Prostate gland (tissue), 2 donors: ENCODE results near the gene ZCRB1. TPM values are rescaled to one million over a fixed set of nuclear protein-coding genes. Genes with fewer than 3 reads are reported as not detected.

Source experiments
- DNase-seq: peaks from one replicate; pipeline ENCODE4 v3.0.0-alpha.2; 2019; ENCODE audit warnings: low spot score
- H3K27ac ChIP-seq, 2 donors: fragments of 200-600 bp; sonication (generic); 2 replicates each; pipeline ENCODE4 v1.5.1; 2017 to 2019
- H3K27me3 ChIP-seq: fragments of 200-600 bp; sonication (generic); replicated peaks from 2 replicates; pipeline ENCODE4 v1.5.1; 2019; ENCODE audit not compliant: insufficient read depth
- H3K36me3 ChIP-seq, 2 donors: fragments of 200-600 bp; sonication (generic); 1 replicate in 1 of 2; 2 replicates in 1 of 2; pipeline versions ENCODE4 v1.5.1 to v1.8.1; 2017 to 2019
- H3K4me1 ChIP-seq: fragments of 200-600 bp; sonication (generic); replicated peaks from 2 replicates; pipeline ENCODE4 v1.5.1; 2019
- H3K4me3 ChIP-seq, 2 donors: fragments of 200-600 bp; sonication (generic); 2 replicates each; pipeline ENCODE4 v1.5.1; 2017 to 2019
- H3K9me3 ChIP-seq: fragments of 200-600 bp; sonication (generic); 2 replicates; pipeline ENCODE4 v1.5.1; 2017
- POLR2A ChIP-seq: fragments of 450-650 bp; IDR thresholded peaks from one replicate; pipeline ENCODE4 v1.6.1; 2016; ENCODE audit warnings: antibody characterized with exemption, mild to moderate bottlenecking
- POLR2AphosphoS5 ChIP-seq: sonication (generic); formaldehyde crosslinking; IDR thresholded peaks from one replicate; pipeline ENCODE4 v1.6.1; 2017; ENCODE audit warnings: antibody characterized with exemption
- WGBS: methylation state at CpG from one replicate; pipeline ENCODE4 v1.1.5; 2018; 5-methylcytosine and 5-hydroxymethylcytosine counted together
- intact Hi-C: fragments of 100-400 bp; cut with DNase I; formaldehyde crosslinking; loops from one replicate; pipeline ENCODE4 v1.14.2; 2022
- total RNA-seq, 2 donors: library from RNA; depleted of rRNA; stranded (reverse); fragments of >200 nt; gene quantifications; one replicate each; pipeline ENCODE4 v1.1.0, GENCODE V29; 2016
- TF ChIP-seq, protein P1 (sequence below), 4 experiments: fragments of 200-600 bp in 2 of 4; fragments of 450-650 bp in 2 of 4; sonication (generic) in 2 of 4; IDR thresholded peaks; 1 replicate in 3 of 4; 2 replicates in 1 of 4; pipeline ENCODE4 v1.5.1; 2016 to 2019; ENCODE audit warnings: antibody characterized with exemption in 4 of 4, mild to moderate bottlenecking in 2 of 4, moderate library complexity in 2 of 4

ZCRB1 gene
- total RNA-seq, 2 donors from 2014 or later, result 31.4 to 49.7 TPM

DNA sequence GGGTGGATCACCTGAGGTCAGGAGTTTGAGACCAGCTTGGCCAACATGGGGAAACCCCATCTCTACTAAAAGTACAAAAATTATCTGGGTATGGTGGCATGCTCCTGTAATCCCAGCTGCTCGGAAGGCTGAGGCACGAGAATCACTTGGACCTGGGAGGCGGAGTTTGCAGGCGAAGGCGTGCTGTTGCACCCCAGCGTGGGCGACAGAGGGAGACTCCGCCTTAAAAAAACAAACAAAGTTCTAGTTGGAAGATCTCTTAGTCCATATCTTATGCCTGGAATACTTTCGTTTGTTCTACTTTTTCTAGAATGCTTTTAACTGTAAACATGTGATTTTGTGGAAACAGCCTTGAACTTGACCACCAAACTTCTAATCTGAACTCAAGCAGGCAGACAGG is 38.8 kb upstream of the ZCRB1 start:
- Histone ChIP-seq H3K4me1 (no peaks in the 10 kb centered on the region), H3K36me3 (no peaks in the 10 kb centered on the region), H3K27me3 (no peaks in the 10 kb centered on the region), H3K27ac (no peak overlapping the region), H3K4me3 (no peak overlapping the region), H3K9me3 (no peaks in the 10 kb centered on the region)
- TF ChIP-seq, protein P1, sequence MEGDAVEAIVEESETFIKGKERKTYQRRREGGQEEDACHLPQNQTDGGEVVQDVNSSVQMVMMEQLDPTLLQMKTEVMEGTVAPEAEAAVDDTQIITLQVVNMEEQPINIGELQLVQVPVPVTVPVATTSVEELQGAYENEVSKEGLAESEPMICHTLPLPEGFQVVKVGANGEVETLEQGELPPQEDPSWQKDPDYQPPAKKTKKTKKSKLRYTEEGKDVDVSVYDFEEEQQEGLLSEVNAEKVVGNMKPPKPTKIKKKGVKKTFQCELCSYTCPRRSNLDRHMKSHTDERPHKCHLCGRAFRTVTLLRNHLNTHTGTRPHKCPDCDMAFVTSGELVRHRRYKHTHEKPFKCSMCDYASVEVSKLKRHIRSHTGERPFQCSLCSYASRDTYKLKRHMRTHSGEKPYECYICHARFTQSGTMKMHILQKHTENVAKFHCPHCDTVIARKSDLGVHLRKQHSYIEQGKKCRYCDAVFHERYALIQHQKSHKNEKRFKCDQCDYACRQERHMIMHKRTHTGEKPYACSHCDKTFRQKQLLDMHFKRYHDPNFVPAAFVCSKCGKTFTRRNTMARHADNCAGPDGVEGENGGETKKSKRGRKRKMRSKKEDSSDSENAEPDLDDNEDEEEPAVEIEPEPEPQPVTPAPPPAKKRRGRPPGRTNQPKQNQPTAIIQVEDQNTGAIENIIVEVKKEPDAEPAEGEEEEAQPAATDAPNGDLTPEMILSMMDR (IDR thresholded peaks at IDR 0.05), result no peak
- TF ChIP-seq POLR2AphosphoS5 (no peak), POLR2A (no peak)
- WGBS, result 81% methylated on average over 9 of the region's 9 CpGs
- intact Hi-C loops, result no loop called here
- DNase-seq, result no peak

DNA sequence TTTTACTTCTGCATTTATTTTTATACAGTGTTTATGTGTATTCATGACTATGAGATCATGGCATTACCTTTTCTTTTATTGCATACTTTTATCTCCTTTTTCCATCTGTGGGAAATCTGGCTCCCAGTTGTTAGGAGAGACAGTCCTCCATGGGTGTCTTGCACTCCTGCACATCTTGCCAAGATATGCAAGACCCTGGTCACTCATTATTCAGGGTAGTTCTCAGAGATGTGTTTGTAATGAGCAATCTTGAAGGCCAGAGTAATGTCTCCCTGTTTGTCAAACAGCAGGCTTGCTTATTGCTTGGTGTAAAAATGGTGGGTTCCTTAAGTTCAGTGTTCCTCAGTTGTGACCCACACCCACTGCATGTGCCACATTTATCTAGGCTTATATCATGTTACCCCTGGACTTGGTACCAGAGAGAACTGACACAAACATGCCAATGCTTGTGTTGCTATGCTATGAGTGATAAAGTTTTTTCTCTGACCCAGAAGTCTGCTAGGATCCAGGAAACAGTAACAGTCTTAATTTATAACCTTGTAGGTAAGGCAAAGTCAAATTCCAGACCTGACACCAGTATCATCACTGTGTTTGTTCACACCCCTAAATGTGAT is 36.9 kb upstream of the ZCRB1 start:
- no peaks in the 10 kb centered on the region for H3K27me3 ChIP-seq
- no peaks in the 10 kb centered on the region for H3K36me3 ChIP-seq
- no peak overlapping the region for H3K27ac ChIP-seq
- no peaks in the 10 kb centered on the region for H3K4me1 ChIP-seq
- intact Hi-C loops, result no loop called here
- no peak for TF ChIP-seq POLR2A
- no peak for TF ChIP-seq POLR2AphosphoS5
- TF ChIP-seq, protein P1 (IDR thresholded peaks at IDR 0.05), result no peak
- no peaks in the 10 kb centered on the region for H3K9me3 ChIP-seq
- no peak overlapping the region for H3K4me3 ChIP-seq
- DNase-seq, result no peak

DNA sequence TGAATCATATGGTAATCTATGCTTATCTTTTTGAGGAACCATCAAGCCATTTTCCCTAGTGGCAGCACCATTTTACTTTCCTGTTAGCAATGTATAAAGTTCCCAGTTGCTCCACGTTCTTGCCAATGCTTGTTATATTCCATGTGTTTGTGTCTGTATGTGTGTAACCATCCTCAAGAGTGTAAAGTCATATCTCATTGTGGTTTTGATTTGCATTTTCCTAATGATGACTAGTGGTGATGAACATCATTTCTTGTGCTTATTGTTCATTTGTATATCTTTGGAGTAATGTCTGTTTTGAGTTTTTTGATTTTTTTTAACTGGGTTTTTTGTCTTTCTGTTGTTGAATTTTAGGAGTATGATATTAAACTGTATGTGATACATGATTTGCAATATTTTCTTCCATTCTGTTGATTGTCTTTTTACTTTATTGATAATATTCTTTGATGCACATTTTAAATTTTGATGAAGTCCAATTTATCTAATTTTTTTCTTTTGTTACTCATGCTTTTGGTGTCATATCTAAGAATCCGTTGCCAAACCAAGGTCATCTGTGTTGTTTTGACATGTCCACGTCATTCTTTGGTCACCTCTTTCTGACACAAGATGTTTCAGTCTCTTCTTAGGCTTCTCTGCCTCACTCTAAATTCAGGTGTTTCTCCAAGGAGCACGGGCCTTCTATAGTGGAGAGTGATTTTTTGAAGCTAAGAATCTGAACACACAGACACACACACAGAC is 36.2 kb upstream of the ZCRB1 start:
- no peaks in the 10 kb centered on the region for H3K4me1 ChIP-seq
- no peaks in the 10 kb centered on the region for H3K27me3 ChIP-seq
- H3K9me3 ChIP-seq, result no peaks in the 10 kb centered on the region
- intact Hi-C loops, result no loop called here
- 88% methylated on average over 4 of the region's 4 CpGs for WGBS
- TF ChIP-seq POLR2A (no peak), POLR2AphosphoS5 (no peak)
- TF ChIP-seq, protein P1 (IDR thresholded peaks at IDR 0.05), result no peak
- no peak overlapping the region for H3K27ac ChIP-seq
- no peak overlapping the region for H3K4me3 ChIP-seq
- H3K36me3 ChIP-seq, result no peaks in the 10 kb centered on the region
- DNase-seq, result no peak

DNA sequence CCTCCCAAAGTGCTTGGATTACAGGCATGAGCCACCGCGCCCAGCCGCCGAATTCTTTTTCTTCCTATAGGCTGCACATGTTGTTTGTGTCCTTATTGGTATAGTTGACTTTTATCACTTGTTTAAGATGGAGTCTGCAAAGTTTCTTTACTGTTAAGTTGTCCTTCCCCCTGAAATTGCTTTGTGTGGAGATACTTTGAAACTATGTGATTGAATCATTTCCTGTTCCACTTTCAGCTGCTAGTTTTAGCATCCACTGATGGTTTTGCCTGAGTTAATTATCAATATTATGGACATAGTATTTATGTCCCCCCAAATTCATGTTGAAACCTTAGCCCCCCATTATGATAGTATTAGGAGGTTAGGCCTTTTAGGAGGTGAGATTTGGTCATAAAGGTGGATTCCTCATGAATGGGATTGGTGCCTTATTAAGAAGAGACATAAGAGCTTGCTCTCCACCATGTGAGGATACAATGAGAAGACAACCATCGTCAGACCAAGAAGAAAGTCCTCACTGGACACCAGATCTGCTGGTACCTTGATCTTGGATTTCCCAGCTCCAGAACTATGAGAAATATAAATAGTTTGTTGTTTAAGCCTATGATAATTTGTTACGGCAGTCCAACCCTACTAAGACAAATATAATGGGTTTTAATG is 35.0 kb upstream of the ZCRB1 start:
- intact Hi-C loops, result no loop called here
- no peaks in the 10 kb centered on the region for H3K36me3 ChIP-seq
- WGBS, result 95% methylated on average over 6 of the region's 6 CpGs
- no peak for DNase-seq
- H3K9me3 ChIP-seq, result no peaks in the 10 kb centered on the region
- H3K27me3 ChIP-seq, result no peaks in the 10 kb centered on the region
- H3K27ac ChIP-seq, result no peak overlapping the region
- TF ChIP-seq, protein P1 (IDR thresholded peaks at IDR 0.05), result no peak
- TF ChIP-seq POLR2A (no peak), POLR2AphosphoS5 (no peak)
- no peaks in the 10 kb centered on the region for H3K4me1 ChIP-seq
- no peak overlapping the region for H3K4me3 ChIP-seq
